ENCODE measurements around the gene GRIA1.
"Not testable (repeated sequence)": the region's sequence is repeated elsewhere in the genome, so short reads cannot be mapped to it uniquely, and the experiment has no call there.

GRIA1 gene

DNA sequence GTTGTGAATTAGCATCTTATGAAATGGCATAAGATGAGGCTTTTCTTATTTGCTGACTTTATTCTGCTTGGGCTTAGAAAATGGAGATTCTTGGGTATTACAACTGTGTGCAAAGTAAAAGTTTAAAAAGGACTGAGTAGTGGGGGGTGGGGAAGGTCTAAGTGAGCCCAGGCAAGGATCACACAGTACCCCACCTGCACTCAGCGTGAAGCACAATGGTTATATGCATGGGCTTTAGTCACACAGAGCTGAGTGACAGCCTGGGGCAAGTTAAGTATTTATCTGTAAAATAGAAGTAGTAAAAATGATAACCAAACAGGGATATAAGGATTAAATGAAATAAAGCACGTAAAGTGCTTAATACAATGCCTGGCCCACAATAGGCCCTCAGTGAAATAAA, 300.9 kb downstream of the GRIA1 start:
- no peak for DNase-seq

DNA sequence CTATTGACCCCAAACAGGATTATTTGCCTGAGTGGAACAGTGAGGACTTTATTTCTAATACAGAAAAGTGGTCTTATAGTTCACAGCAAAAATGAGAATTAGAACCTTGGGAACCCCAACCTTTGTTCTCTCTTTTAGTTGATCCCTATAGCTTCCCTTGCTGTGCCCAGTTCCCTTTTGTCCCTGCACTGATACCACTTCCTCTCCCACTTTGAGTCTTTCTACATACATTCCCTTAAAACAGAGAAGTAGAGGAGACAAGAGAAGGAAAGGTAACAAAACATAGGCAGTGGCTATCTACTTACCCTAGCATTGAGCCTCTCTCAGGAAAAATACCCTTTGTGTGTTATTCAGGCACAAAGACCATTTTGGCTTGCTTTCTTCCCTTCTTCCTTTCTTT, 301.8 kb downstream of the GRIA1 start:
- DNase-seq, result no peak

DNA sequence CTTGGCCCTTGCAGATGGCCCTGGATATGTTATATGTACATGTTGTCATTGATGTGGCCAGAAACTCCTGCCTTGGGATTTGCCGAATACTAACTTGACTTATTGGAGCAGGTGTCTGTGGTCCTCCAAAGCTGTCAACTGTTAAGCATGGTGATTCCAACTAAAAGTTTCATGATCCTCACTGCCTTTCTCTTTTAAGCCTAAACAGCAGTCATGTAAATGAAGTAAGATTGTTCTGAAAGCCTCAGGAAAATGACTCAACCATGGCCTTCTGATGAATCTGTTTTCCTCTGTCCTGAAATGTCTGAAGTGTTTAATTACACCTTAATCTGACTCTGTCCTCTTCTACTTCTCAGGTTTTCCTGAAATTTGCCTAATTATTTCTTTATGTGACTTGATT, 303.2 kb downstream of the GRIA1 start:
- no peak for DNase-seq

DNA sequence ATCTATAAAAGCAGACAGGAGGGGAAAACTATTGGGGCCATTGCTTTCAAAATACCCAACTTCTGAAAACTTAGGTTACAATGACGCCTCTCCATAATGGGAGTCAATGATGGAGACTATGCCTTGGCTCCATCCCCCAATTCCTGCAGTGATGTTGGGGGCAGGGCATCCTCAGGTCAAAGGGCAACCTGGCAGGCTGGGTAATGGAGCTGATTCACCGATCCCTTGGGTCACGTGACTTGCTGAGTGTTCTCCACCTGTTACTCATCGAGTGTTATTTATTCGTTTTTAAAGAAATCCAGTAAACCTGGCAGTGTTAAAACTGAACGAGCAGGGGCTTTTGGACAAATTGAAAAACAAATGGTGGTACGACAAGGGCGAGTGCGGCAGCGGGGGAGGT, 303.9 kb downstream of the GRIA1 start:
- no peak for DNase-seq

DNA sequence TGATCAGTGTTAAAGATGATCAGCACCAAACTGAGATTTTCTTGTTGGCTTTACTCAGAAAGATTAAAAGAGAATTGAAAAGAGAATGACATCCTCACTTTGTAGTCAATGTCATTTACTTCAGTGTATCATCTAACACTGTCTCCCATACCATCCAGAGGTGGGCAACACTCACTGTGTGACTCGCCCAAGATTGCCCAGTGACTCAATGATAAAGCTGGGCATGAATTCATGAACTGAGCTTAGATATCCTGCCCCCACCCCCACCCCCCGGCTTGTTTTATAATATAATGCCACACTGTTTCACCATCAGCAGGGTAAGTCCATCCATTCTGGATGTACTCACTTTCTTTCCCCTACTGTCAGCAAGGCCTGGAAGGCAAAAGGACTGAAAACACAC, 306.1 kb downstream of the GRIA1 start:
- no peak for DNase-seq

DNA sequence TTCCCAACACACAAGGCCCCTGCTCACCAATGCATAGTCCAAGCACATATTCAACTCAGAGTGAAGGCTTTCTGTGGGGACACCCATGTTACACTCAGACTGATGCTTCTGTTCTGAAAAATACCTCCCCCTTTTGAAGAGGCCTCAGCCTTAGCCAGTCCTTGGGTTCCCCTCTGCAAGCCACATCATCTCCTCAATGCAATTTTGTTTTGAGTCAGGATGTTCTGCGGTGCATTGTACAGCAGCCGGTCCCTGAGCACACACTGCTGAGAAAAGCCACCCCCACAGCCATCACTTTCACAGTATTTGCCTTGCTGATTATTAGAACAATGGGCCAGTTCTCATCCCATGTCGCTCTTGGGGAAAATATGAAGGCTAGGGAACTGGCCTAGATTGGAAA, 307.0 kb downstream of the GRIA1 start:
- no peak for DNase-seq

DNA sequence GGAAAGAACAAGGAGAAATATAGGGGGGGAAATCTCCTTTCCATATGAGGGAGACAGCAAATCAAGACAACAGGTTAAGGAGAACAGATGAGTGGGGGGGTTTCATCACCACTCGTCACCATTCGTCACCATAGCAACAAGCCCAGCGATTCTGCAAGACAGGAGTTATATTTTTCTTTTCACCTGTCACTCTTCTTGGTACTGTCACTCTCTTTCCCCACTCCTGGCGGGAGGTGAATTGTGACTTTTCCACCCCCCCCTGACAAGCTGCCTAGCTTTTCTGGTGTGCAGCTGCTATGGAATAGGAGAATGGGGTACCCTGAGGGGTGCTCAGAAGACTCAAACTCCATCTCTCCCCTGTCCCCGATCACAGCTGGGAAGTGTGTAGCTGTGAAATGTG, 308.4 kb downstream of the GRIA1 start:
- DNase-seq, result no peak

DNA sequence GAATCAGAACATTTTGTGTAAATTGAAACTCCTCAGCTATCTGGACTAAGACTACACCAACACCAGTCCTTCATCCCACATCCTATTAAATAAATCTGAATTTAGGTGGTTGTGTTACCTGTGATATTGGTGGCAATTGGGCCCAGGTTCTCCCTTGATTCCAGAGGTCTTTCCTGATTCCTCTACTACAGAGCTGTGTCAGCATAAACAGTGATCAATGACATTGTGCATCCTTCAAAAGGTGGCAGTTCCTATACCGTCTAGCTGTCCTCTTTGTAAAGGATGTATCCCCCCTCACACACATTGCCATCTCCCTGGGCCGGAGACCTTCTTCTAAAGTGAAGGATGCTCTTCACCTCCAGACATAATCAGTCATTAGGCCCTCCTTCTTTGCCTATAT, 309.0 kb downstream of the GRIA1 start:
- DNase-seq, result no peak

DNA sequence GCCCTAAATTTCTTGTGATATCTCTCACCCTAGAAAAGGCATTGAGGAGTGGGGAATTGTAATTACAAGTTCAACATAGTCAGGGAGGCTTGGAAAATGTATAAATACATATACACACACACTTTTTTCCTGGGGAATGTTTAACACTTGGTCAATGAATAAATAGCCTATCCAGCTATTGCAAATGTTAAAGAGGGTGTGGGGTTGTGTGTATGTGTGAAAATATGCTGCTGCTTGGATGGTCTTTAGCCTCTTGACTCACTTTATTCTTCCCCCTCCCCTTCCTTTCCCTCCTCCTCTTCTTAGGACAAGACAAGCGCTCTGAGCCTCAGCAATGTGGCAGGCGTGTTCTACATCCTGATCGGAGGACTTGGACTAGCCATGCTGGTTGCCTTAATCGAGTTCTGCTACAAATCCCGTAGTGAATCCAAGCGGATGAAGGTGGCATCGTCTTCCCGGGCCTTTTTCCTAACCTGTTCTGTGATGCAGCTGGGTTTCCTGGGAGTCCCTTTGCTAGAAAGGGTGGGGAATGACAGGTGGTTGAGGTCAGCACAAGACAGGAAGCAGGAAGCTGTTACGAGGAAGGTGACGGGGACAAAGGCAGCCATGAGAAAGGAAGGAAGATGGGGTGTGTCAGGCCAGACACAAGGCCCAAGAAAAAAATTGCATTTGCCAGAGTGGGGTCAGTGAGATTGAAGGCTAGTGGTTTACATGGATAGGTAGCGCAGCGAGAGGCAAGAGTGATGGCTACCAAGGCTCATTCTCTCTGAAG, 311.8 kb downstream of the GRIA1 start:
- DNase-seq, result no peak

DNA sequence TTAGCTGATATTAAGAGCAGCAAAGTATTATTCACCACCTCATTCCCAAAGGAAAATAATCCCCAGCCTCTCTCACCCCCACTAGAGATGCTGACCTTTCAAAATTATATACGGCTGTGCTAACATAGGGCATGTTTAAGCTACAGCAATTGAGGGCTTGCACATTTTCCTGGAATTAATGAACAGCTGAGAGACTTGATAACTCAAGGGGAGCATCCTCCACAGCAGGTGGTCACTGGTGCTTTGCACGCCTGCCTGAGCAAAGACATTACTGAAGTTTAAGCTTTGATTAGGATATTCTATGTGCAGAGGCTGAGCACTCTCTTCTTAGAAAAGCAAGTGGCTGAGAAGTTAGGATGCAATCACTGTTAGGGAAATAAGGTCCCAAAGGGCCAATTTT, 317.3 kb downstream of the GRIA1 start:
- no peak for DNase-seq

DNA sequence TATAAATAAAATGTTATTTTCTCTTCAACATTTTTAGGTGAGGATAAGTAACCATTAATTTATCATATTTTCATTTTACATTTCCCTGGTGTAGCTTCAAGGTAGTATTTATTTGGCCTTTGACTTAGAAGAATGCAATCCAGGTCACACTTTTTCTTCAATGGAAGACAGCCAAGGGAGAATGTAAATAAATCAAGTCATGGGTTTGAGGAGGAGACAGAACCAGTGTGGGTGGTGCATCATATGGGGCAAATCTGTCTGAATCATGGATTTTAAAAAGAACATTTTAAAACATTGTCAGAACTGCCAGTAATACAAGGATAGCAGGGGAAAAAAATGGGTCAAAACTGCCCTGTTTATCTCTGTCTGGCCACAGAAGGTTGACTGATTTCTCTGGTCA, 318.7 kb downstream of the GRIA1 start:
- no peak for DNase-seq

DNA sequence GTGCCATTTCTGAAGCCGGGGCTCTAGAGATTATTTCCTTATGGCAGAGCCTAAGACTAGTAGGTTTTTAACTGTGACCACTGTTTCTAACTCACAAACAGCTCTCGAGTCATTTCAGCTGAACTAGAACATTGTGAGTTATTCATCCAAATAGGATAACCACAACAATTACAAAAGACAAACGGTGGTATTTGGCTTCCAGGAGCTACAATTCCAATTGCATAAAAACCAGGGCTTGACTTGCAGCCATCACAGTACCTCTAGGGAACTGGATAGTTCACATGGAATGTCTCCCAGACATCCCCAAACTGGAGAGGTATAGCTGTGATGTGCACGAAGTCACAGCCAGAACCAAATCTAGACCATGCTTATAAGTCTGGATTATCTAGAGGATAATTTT, 323.4 kb downstream of the GRIA1 start:
- DNase-seq, result no peak

DNA sequence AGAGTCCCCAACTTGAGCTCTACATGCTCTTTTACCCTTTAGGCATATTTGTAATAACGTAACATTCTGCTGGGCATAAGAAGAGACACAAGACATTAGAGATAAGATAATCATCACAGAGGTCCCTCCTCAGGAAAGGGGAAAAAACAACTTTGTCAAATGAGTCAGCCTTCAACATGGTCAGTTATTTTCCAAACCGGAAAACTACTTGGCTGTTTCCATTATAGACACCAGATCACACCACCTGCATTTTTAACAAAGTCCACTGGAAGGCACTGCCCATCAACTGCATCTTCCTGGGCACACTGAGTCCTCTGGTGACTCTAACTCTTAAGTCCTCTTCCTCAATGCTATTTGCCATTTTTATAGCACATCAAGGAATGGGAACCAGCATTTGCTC, 326.4 kb downstream of the GRIA1 start:
- DNase-seq, result no peak

DNA sequence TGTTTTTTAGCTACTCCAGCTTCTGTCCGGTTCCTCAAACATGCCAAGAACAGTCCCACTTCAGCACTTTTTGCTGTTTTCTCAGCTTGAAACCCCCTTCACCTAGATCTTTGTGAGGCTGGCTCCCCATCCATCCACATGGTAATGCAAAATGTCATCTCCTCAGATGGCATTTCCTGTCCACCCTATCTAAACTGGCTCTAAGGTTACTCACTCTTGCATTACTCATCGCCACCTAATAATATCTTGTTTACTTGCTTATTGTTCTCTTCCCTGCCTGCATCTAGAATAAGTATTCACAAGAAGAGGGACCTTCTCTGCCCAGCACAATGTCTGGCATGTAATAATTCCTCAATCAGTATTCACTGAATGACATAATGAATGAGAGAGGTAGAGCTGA, 328.2 kb downstream of the GRIA1 start:
- no peak for DNase-seq

DNA sequence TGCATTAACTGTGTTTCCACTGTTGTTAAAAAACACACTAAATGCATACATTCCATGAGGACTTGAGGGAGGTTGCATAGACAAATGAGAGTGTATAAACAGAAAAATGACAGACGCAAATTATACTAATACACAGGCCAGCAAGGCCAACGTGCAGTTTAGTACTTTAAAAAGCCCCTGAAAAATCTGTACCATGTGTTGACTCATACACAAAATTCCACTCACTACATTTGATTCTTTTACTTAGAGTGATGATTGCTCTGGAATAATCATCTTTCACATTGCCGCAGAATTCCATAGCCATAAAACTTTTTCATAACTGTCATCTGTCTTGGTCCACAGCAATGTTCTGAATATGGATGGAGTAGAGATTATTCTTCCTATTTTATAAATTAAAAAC, 332.6 kb downstream of the GRIA1 start:
- DNase-seq, result no peak

DNA sequence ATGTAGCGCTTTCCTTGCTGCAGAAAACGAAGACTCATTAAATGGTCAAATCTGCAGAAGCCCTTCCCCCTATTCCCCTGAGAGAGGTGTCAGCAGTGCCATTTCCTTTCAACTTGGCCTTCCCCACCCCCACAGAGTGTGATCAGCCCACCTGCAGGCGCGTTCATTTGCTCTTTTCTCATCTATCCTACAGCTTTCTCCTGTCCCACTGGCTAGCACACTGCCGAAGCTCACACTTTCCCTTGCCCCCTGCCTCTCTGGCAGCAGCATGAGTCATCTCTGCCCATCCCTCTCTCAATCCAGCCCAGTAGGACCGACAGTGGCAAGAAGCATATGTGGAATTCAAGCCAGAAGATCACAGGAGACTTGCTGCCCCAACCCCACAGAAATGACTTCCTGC, 334.4 kb downstream of the GRIA1 start:
- no peak for DNase-seq

DNA sequence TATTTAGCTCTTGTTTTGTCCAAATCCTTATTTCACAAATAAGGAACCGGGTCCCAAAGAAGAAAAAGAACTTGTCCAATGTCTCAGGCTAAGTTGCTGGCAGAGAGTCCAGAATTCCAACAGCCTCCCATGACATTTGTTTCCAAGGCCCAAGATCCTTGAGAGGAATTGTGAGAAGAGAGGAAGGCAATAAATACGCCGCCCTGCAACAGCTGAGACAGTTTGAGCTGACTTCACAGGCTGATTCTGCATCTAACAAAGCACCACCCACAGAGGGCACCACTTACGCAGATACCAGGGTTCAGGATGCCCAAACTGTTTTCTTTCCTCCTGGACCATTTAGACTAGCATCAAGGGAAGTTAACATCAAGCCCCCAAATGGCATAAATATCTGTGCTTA, 336.9 kb downstream of the GRIA1 start:
- no peak for DNase-seq

DNA sequence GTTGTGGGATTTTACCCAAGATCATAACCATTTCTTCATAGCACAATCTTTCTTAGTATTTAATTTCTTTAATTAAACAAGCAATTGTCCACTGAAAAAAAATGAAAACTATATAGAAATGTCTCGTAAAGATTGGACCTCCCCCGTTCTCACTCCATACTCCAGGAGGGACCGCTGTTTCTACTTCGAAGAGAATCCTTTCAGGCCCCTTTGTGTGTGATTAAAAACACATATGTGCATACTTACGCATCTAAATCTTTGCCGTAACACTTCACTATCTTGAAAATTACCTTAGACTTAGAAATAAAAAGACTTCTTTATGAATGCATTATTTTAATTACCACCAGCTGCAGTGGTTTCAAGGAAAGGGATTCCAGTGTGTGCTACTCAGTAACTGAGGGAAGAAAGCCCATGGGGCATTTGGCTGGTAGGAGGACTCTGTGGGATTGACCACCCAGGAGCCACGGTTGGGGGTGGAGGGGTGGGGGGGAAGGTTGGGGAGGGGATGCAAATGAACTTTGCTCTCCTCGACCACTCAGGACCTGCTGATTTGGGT, 339.1 kb downstream of the GRIA1 start:
- DNase-seq, result no peak

DNA sequence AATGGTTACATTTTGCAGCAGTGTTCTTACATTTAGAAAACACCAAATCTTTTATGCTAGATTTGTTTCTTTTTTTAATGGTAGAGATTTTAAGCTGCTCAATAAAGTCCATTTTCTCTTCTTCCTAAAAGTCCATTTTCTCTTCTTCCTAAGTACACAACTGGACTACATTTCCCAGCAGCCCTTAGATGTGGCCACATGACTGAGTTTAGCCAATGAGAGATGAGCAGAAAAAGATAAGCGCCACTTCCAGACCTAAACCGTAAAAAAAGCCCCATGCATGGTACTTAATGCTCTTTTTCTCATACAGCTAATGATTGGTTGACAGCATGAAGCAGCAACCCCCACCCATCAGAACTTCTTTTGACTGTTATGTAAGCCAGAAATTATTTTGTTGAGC, 341.5 kb downstream of the GRIA1 start:
- no peak for DNase-seq

DNA sequence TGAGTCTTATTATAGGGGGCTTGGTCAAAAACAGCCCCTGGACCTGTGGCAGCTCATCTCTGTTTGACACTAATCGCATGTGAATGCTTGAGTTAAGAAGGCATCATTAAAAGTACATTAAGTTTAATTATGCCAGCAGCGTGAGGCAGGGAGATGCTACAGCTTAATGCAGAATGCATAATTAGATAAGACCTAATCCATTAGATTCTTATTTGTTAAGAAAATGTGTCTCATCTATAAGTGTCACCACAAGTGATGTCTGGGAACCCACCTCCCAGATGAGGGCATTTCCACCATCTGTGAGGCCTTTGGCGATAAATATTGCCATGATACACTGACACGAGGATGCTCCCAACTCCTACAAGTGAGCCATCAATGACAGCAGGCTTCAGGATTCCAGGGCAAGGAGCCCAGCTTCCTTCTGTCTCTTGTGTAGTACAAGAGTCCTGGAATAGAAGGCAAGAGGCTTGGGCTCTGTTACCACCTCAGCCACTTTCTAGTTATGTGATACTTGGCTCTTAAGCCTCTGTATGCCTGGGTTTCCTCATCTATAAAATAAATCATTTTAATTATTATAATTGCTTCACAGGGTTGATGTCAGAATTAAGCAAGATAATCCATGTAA, 345.5 kb downstream of the GRIA1 start:
- DNase-seq, result no peak

DNA sequence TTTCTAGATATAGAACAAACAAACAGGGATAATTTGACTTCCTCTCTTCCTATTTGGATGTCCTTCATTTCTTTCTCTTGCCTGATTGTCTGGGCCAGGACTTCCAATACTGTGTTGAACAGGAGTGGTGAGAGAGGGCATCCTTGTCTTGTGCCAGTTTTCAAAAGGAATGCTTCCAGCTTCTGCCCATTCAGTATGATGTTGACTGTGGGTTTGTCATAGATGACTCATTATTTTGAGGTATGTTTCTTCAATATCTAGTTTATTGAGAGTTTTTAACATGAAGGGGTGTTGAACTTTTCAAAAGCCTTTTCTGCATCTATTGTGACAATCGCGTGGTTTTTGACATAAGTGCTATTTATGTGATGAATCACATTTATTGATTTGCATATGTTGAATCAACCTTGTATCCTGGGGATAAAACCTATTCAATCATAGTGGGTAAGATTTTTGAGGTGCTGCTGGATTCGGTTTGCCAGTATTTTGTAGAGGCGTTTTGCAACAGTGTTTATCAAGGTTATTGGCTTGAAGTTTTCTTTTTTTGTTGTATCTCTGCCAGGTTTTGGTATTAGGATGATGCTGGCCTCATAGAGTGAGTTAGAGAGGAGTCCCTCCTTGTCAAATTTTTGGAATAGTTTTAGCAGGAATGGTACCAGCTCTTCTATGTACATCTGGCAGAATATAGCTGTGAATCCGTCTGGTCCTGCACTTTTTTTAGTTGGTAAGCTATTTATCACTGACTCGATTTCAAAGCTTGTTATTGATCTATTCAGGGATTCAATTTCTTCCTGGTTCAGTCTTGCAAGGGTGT, 359.0 kb downstream of the GRIA1 start:
- not testable (repeated sequence) for DNase-seq

DNA sequence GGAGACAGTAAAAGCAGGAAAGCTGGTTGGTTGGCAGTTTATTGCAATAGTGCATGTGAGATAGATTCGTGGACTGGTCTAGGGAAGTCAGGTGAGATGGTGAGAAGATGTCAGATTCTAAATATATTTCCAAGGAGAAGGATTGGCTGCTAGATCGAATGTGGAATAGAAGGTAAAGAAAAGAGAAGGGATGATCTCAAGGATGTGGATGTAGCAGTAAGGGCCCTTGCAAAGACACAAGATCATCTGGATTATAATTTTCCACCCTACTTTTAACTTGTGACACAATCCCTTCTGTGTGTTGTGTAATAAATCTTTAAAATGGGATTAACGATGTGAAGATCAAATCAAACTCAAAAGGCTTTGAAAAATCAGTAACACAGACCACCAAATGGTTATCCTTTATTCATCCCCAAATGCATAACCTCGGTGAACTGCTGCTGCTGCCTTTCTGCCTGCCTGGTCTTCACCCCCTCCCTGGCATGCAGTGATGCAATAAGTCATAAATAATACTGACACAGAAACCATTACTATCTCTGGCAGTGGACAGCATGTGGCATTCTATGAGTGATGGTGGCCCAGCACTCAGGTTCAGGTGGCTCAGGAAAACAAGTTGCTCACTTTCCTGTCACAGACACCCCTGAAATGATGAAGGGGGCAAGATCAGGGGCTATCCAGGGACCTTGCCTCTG, 369.9 kb downstream of the GRIA1 start:
- DNase-seq, result no peak

DNA sequence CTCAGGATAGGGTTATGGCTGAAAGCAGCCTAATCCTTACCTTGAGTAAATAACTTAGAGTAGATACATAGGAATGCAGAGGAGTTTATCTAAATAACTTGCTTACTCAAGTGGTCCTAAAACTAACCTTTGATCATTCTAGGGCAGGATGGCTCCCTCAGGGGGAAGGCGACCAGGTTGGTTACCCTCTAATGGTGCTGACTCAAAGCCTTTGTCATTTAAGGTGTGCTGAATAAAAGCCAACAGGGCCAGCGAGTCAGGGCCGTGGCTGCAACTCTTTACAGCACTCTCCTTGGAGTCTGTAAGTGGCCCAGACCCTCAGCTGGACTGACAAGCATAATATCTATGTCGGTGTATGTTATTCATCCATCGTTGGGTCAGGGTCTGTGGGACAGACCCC, 372.4 kb downstream of the GRIA1 start:
- not testable (repeated sequence) for DNase-seq

Data from activated CD8-positive, alpha-beta memory T cell treated with anti-CD3 and anti-CD28 coated beads, Interleukin-2, amount 50 U/mL, for 4 hours (primary cell).